ENCODE data around the gene PAN2.
"Not testable (repeated sequence)": the region's sequence is repeated elsewhere in the genome, so short reads cannot be mapped to it uniquely, and the experiment has no call there.

The PAN2 gene

DNA sequence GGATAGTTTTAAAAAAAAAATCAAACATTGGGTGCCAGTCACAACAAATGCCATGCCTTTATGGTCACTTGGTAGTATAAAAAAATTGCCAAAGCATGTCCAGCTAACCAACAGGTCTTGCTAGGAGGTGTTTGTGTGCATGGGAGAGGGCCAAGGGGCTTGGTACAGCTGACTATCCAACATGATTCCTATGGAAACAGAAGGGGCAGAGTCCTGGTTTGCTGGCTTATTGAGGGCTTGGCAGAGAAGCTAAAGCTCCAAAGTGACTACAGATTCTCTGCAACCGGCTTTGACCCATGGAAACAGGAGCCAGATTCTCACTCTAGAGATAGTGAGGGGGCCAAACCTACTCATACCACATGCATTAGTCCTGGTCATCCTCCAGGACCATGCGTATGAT lies 61.3 kb downstream of the PAN2 start:
- DNase-seq (ENCODE audit: low read depth in 3 of 3) = not testable (repeated sequence)

DNA sequence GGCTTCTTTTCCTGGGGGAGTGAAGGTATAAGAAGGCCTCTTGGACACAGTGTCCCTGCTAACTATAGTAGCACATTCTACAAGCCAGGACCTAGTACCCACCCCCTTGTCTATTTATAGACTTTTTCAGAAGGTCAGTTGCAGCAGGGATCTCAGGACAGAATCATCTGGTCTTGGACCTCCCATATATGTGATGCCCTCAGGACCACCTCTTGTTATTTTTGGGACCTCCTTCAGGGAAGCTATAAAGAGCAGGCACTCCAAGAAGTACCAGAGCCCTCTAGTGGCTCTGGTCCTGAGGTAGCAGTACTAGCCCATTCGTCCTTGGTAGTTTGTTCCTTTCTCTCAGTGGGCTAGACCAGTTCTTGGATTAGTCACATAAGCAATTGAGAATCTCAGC lies 62.8 kb downstream of the PAN2 start:
- DNase-seq (ENCODE audit: low read depth in 3 of 3) = no peak

DNA sequence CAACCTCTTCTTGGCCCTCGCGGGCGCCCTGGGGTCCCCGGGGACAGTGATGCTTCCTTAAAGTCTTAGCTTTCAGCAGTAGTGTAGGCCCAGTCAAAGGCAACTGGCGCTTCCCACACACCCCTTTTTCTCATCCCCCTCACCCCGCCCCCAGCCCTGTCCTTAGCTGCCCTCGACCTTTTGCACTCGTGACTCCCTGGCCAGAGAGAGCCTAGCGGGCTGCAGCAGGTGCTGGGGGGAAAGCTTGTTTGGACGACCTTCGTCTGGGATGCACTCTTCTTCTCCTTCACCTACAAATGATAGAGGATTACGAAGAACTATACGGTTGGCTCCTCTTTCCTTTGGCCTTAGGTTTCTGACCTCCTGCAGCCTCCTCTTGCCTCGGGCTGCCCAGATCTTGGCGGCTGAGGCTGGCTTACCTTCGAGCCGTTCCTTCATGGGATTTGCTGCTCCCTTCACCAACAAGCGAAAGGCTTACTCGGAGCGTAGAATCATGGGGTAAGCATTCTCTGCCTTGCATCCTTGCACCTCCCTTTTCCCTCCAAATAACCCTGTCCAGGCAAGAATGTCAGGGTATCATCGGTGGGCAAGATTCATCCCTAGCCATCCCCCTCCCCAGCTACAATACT lies 66.2 kb downstream of the PAN2 start:
- DNase-seq (ENCODE audit: low read depth in 3 of 3) = no peak

DNA sequence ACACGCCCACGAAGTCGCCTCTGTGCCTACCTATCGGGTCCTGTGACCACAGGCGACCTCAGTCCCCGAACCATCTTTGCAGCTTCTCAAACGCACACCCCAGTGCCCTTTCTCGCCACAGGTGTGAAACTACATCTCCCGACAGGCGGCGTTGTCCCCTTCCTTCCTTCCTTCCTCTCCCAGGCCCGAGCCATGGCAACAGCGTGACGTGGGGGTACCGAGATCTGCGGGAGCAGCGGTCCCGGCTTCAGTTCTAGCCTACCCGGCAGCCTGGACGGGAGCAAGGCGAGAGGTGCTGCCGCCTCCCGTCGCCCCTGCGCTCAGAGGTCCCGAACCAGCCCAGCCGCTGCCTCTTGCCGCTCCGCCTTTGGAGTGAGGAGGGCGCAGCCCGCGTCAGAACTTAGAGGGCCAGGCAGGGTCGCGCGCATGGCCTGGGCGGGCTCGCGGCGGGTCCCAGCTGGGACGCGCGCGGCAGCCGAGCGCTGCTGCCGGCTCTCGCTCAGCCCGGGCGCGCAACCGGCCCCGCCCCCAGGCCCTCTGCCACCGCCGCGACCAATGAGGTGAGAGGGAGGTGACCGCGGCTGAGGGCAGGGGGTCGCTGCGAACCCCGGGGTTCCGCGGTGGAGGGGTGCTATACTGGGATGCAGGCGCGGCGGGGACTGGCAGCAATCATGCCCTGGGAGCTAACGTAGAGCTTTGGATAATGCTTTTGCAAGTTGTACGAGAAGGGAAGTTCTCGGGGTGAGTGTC lies 66.9 kb downstream of the PAN2 start, which contains the start of gene COQ10A:
Gene COQ10A (plus strand): TSS at position 250 of the 750 bp plus-strand sequence. CDS start 177 bp downstream, at position 427.
- DNase-seq (ENCODE audit: low read depth in 3 of 3) = peak; percentile 66 to 74 (median 72)

All from stimulated activated CD4-positive, alpha-beta T cell treated with anti-CD3 and anti-CD28 coated beads, TNF-alpha, amount 100 ng/mL, for 48 hours (primary cell).